Heart right ventricle (tissue), 16 donors: Measurements from ENCODE around the gene ZNF214. TPM values are rescaled to one million over a fixed set of nuclear protein-coding genes. Genes with fewer than 3 reads are reported as not detected.

Experiments
- ATAC-seq, 8 donors: fragments of 200-7000 bp; cut with Tn5 transposase; one replicate each; pipeline ENCODE4 v1.9.1; 2020; ENCODE audit warnings: mild to moderate bottlenecking in 8 of 8, moderate library complexity in 8 of 8, moderate number of reproducible peaks in 1 of 8
- DNase-seq, 2 donors: peaks; one replicate each; pipeline ENCODE4 v3.0.0-alpha.2; 2020
- H3K27ac ChIP-seq, 10 donors: fragments of 200-600 bp; sonication (generic) in 2 of 10; one replicate each; pipeline versions ENCODE4 v1.5.0 to v1.8.0; 2020 to 2022; ENCODE audit warnings: mild to moderate bottlenecking in 3 of 10
- H3K27me3 ChIP-seq, 7 donors: fragments of 200-600 bp; one replicate each; pipeline ENCODE4 v1.8.0; 2021 to 2022; ENCODE audit warnings: mild to moderate bottlenecking in 2 of 7
- H3K36me3 ChIP-seq, 9 donors: fragments of 200-600 bp; sonication (generic) in 1 of 9; one replicate each; pipeline versions ENCODE4 v1.5.0 to v1.8.0; 2020 to 2022; ENCODE audit warnings: mild to moderate bottlenecking in 2 of 9
- H3K4me1 ChIP-seq, 9 donors: fragments of 200-600 bp; sonication (generic) in 1 of 9; one replicate each; pipeline versions ENCODE4 v1.5.0 to v1.8.0; 2020 to 2022; ENCODE audit warnings: mild to moderate bottlenecking in 4 of 9
- H3K4me3 ChIP-seq, 10 donors: fragments of 200-600 bp; sonication (generic) in 2 of 10; one replicate each; pipeline versions ENCODE4 v1.5.0 to v1.8.0; 2020 to 2022; ENCODE audit warnings: mild to moderate bottlenecking in 7 of 10, moderate library complexity in 2 of 10
- H3K9me3 ChIP-seq, 11 donors: fragments of 200-600 bp in 10 of 11; sonication (generic) in 2 of 11; one replicate each; pipeline versions ENCODE4 v1.5.0 to v1.8.0; 2013 to 2022; ENCODE audit warnings: mild to moderate bottlenecking in 2 of 11, control low read depth in 1 of 11, moderate library complexity in 1 of 11
- WGBS, 2 donors: extraction: QIAGEN DNeasy Blood & Tissue Kit; methylation state at CpG; one replicate each; pipeline ENCODE4 v1.1.7; 2013; ENCODE audit warnings: inconsistent platforms in 1 of 2; 5-methylcytosine and 5-hydroxymethylcytosine counted together
- intact Hi-C, 10 donors: fragments of 100-400 bp; cut with DNase I; formaldehyde crosslinking; loops; one replicate each; pipeline versions ENCODE4 v1.11.1 to v1.14.2; 2022
- polyA plus RNA-seq, 2 donors: library from polyadenylated mRNA; stranded (reverse); fragments of 200-250 nt; gene quantifications; one replicate each; pipeline ENCODE4 v1.2.3, GENCODE V29; 2013
- total RNA-seq, 10 donors: library from RNA; stranded (reverse); fragmentation: NEBNext Ultra II Directional in 3 of 10; extraction: Animal tissue kit (Norgen Biotek cat#: 25700) in 3 of 10; gene quantifications; one replicate each; pipeline versions ENCODE4 v1.2.1 to v1.2.4, GENCODE V29; 2021 to 2023
- TF ChIP-seq, protein P1 (sequence below), 9 donors: fragments of 200-600 bp; sonication (generic) in 2 of 9; IDR thresholded peaks; one replicate each; pipeline versions ENCODE4 v1.5.0 to v1.8.0; 2021 to 2022; ENCODE audit warnings: antibody characterized with exemption in 9 of 9, mild to moderate bottlenecking in 5 of 9, moderate library complexity in 1 of 9
- donor health status: Arrhythmogenic right ventricular cardiomyopathy.
- donor health status: ischemic (EF 13 %, LVEDD 7.1; RV severe dilation, severe dysfunction).
- donor health status: healthy with polysubstance abuse.
- donor health status: DM: no; HTN: yes; CAD: no.
- donor health status: DM: no; HTN: no; CAD: no.
- donor health status: ischemic (EF 25% LVEDD 6.9; RV normal size, moderate dysfunction).
- donor health status: ischemic (EF 25% LVEDD 5.7; RV mildly dilated, moderate dysfunction).
- donor health status: healthy.
- donor health status: DM: yes; HTN: yes; CAD: no.
- donor health status: Ischemic cardiomyopathy.
- donor health status: ischemic (EF 35%, LVEDD 5.7; RV mildly dilated, moderate dysfunction).
- donor health status: nonischemic (EF 11% LVEDD 7.7; RV severe dilation, severe dysfunction).
- donor health status: DM: yes; HTN: yes; CAD: no.
- donor health status: PGD.
- donor health status: ischemic (EF 29% LVEDD 5.4; RV normal size, mild dysfunction).
- donor health status: nonischemic (EF 23%, LVEDD 6.1; RV moderate dilation, normal function).

ZNF214 gene
- total and polyA plus RNA-seq, 12 donors = 0.22 to 2.0 (median 1.0) TPM

DNA sequence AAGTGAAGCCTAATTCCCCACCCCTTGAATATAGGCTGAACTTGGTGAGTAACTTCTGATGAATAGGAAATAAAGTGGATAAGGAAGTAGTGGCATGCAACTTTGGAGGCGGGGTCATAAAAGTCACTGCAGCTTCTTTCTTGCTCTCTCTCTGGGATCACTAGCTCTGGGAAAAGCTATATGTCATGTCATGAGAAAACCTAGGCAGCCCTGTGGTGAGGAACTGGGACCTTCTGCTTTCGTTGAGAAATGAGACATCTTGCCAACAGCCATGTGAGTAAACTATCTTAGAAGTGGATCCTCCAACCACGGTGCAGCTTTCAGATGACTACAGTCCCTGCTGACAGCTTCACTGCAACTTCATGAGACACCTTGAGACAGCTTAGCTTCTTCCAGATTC lies 15.7 kb downstream of the ZNF214 start:
- intact Hi-C loops = no loop called here
- H3K27ac ChIP-seq = no peak overlapping the region
- peaks cover 0 to 21% (median 4%) of the 10 kb centered on the region in 9 donors for H3K36me3 ChIP-seq
- 29 to 30% methylated on average over 3 of the region's 3 CpGs for WGBS, 2 donors
- TF ChIP-seq, protein P1, sequence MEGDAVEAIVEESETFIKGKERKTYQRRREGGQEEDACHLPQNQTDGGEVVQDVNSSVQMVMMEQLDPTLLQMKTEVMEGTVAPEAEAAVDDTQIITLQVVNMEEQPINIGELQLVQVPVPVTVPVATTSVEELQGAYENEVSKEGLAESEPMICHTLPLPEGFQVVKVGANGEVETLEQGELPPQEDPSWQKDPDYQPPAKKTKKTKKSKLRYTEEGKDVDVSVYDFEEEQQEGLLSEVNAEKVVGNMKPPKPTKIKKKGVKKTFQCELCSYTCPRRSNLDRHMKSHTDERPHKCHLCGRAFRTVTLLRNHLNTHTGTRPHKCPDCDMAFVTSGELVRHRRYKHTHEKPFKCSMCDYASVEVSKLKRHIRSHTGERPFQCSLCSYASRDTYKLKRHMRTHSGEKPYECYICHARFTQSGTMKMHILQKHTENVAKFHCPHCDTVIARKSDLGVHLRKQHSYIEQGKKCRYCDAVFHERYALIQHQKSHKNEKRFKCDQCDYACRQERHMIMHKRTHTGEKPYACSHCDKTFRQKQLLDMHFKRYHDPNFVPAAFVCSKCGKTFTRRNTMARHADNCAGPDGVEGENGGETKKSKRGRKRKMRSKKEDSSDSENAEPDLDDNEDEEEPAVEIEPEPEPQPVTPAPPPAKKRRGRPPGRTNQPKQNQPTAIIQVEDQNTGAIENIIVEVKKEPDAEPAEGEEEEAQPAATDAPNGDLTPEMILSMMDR (IDR thresholded peaks at IDR 0.05) = no peak
- H3K4me3 ChIP-seq = no peak overlapping the region
- ATAC-seq (no peak), DNase-seq (no peak)
- no peaks in the 10 kb centered on the region for H3K9me3 ChIP-seq
- H3K4me1 ChIP-seq = no peaks in the 10 kb centered on the region
- H3K27me3 ChIP-seq = no peaks in the 10 kb centered on the region

- Histone ChIP-seq H3K4me1 (no peaks in the 10 kb centered on the region), H3K27me3 (no peaks in the 10 kb centered on the region), H3K9me3 (no peaks in the 10 kb centered on the region), H3K36me3 (peaks cover 0 to 12% (median 0%) of the 10 kb centered on the region in 9 donors), H3K27ac (no peak overlapping the region), H3K4me3 (no peak overlapping the region)
- ATAC-seq (no peak), DNase-seq (no peak)
- intact Hi-C loops = no loop called here
- TF ChIP-seq, protein P1 (IDR thresholded peaks at IDR 0.05) = no peak
These were observed 24.4 kb downstream of the ZNF214 start for GRCh38 chr11:6995703-6996102.

GRCh38 chr11:6992457-6993417 lies 27.4 kb downstream of the ZNF214 start:
- H3K9me3 ChIP-seq = no peaks in the 10 kb centered on the region
- no peak for DNase-seq
- whole genome bisulfite sequencing, 2 donors = 45 to 47% methylated on average over 11 of the region's 11 CpGs

DNA sequence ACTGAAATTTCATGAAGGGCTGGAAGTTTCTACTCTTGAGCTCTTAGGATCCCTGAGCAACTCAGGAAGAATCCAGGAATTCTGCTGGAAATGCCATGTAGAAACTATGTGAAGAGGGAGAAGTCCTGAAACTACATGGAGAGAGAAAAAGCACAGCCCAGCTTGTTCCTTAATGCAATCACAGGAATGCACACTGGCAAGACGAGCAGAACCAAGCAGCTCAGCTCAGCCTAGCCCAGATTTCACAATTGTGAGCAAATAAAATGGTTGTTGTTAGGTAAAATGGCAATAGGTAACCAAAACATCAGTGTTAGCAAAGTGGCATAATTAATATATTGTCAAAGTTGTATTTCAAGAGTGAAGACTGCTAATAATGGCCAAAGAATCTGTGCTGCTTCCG lies 28.1 kb downstream of the ZNF214 start:
- DNase-seq (no peak), ATAC-seq (no peak)
- intact Hi-C loops = no loop called here
- no peaks in the 10 kb centered on the region for H3K27me3 ChIP-seq
- H3K27ac ChIP-seq = no peak overlapping the region
- no peak overlapping the region for H3K4me3 ChIP-seq
- WGBS, 2 donors = 74 to 80% methylated on average over 2 of the region's 2 CpGs
- no peaks in the 10 kb centered on the region for H3K36me3 ChIP-seq
- H3K4me1 ChIP-seq = no peaks in the 10 kb centered on the region
- TF ChIP-seq, protein P1 (IDR thresholded peaks at IDR 0.05) = no peak
- H3K9me3 ChIP-seq = no peaks in the 10 kb centered on the region

More at GRCh38 chr11:6992457-6993417, 27.4 kb downstream of the ZNF214 start:
- Histone ChIP-seq H3K27ac (no peak overlapping the region), H3K27me3 (no peaks in the 10 kb centered on the region), H3K4me1 (no peaks in the 10 kb centered on the region), H3K4me3 (no peak overlapping the region), H3K36me3 (no peaks in the 10 kb centered on the region)
- TF ChIP-seq, protein P1 (IDR thresholded peaks at IDR 0.05) = no peak
- no peak for ATAC-seq
- intact Hi-C loops = no loop called here
